ENCODE data around the gene PRAMEF12.

Gene PRAMEF12

DNA sequence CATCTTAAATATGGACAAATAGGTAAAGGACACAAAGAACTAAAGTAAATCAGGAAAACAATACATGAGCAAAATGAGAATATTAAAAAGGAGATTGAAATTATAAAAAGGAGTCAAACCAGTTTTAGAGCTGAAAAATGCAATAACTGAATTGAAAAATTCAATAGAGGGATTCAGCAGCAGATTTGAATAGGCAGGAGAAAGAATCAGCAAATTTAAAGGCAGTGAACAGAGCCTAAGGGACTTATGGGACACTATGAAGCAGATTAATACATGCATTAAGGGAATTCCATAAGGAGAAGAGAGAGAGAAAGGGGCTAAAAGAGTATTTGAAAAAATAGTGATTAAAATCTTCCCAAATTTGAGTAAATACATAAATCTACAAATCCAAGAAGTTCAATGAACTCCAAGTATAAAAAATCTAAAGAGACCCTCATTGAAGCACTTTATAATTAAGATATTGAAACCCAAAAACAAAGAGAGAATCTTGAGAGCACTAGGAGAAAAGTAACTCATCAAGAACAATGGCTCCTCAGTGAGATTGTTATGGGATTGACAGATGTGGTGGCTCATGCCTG lies 24.7 kb upstream of the PRAMEF12 start:
- no peak for ATAC-seq
- TF ChIP-seq OSR1 (CRISPR knock-in tag; IDR thresholded peaks at IDR 0.05) (no peak), ZFP3 (CRISPR knock-in tag; IDR thresholded peaks at IDR 0.05) (no peak), ESRRG (CRISPR knock-in tag; IDR thresholded peaks at IDR 0.05) (no peak), ZNF70 (CRISPR knock-in tag; IDR thresholded peaks at IDR 0.05) (no peak), CREB5 (CRISPR knock-in tag; IDR thresholded peaks at IDR 0.05; ENCODE audit: low read depth) (no peak), ISL1 (CRISPR knock-in tag; IDR thresholded peaks at IDR 0.05) (no peak), TCF4 (CRISPR knock-in tag; IDR thresholded peaks at IDR 0.05; ENCODE audit: borderline replicate concordance) (no peak), PPARA (CRISPR knock-in tag; IDR thresholded peaks at IDR 0.05; ENCODE audit: borderline replicate concordance) (no peak), GLIS3 (CRISPR knock-in tag; IDR thresholded peaks at IDR 0.05) (no peak), CSDC2 (CRISPR knock-in tag; IDR thresholded peaks at IDR 0.05) (no peak)
- TF ChIP-seq, protein P1, sequence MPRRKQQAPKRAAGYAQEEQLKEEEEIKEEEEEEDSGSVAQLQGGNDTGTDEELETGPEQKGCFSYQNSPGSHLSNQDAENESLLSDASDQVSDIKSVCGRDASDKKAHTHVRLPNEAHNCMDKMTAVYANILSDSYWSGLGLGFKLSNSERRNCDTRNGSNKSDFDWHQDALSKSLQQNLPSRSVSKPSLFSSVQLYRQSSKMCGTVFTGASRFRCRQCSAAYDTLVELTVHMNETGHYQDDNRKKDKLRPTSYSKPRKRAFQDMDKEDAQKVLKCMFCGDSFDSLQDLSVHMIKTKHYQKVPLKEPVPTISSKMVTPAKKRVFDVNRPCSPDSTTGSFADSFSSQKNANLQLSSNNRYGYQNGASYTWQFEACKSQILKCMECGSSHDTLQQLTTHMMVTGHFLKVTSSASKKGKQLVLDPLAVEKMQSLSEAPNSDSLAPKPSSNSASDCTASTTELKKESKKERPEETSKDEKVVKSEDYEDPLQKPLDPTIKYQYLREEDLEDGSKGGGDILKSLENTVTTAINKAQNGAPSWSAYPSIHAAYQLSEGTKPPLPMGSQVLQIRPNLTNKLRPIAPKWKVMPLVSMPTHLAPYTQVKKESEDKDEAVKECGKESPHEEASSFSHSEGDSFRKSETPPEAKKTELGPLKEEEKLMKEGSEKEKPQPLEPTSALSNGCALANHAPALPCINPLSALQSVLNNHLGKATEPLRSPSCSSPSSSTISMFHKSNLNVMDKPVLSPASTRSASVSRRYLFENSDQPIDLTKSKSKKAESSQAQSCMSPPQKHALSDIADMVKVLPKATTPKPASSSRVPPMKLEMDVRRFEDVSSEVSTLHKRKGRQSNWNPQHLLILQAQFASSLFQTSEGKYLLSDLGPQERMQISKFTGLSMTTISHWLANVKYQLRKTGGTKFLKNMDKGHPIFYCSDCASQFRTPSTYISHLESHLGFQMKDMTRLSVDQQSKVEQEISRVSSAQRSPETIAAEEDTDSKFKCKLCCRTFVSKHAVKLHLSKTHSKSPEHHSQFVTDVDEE (CRISPR knock-in tag; IDR thresholded peaks at IDR 0.05), result no peak

GRCh38 chr1:12754738-12755137 lies 18.8 kb upstream of the PRAMEF12 start:
- no peak for TF ChIP-seq ZNF565 (CRISPR knock-in tag; conservative IDR thresholded peaks at IDR 0.05; ENCODE audit: low read depth)
- TF ChIP-seq TOX (CRISPR knock-in tag; IDR thresholded peaks at IDR 0.05; ENCODE audit: borderline replicate concordance), result no peak
- TF ChIP-seq PPARA (CRISPR knock-in tag; IDR thresholded peaks at IDR 0.05; ENCODE audit: borderline replicate concordance), result no peak
- no peak for TF ChIP-seq PATZ1 (CRISPR knock-in tag; IDR thresholded peaks at IDR 0.05; ENCODE audit: borderline replicate concordance)
- TF ChIP-seq ESRRG (CRISPR knock-in tag; IDR thresholded peaks at IDR 0.05), result no peak
- TF ChIP-seq ZNF70 (CRISPR knock-in tag; IDR thresholded peaks at IDR 0.05), result no peak
- no peak for TF ChIP-seq ZNF8 (CRISPR knock-in tag; IDR thresholded peaks at IDR 0.05)
- TF ChIP-seq, protein P2, sequence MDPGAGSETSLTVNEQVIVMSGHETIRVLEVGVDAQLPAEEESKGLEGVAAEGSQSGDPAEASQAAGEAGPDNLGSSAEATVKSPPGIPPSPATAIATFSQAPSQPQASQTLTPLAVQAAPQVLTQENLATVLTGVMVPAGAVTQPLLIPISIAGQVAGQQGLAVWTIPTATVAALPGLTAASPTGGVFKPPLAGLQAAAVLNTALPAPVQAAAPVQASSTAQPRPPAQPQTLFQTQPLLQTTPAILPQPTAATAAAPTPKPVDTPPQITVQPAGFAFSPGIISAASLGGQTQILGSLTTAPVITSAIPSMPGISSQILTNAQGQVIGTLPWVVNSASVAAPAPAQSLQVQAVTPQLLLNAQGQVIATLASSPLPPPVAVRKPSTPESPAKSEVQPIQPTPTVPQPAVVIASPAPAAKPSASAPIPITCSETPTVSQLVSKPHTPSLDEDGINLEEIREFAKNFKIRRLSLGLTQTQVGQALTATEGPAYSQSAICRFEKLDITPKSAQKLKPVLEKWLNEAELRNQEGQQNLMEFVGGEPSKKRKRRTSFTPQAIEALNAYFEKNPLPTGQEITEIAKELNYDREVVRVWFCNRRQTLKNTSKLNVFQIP (CRISPR knock-in tag; IDR thresholded peaks at IDR 0.05; ENCODE audit: borderline replicate concordance, low read depth), result no peak
- no peak for TF ChIP-seq ISL1 (CRISPR knock-in tag; IDR thresholded peaks at IDR 0.05)
- no peak for TF ChIP-seq GLIS3 (CRISPR knock-in tag; IDR thresholded peaks at IDR 0.05)
- no peak for TF ChIP-seq ZFP30 (CRISPR knock-in tag; IDR thresholded peaks at IDR 0.05)
- ATAC-seq, result no peak

DNA sequence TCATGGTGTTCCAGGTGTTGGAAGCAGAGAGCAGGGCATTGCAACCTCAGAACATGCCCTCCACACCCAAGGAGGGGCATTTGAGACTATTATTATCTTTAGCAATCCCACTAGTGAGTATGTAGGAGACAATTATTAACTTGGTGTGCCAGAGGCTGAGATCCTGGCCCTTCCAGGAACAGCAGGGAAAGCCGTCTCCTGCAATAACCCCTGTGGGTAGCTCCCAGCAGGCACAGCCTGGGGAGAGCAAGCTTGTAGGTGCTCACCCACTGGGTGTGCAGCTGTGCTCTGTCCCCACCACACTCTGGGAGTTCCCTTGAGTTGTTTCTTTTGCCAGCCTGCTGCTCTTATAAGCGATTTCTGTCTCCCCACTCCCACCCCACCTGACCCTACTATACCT lies 17.3 kb upstream of the PRAMEF12 start:
- no peak for ATAC-seq
- TF ChIP-seq ZFP3 (CRISPR knock-in tag; IDR thresholded peaks at IDR 0.05) (no peak), BACH2 (CRISPR knock-in tag; IDR thresholded peaks at IDR 0.05; ENCODE audit: borderline replicate concordance) (no peak), SNAI2 (CRISPR knock-in tag; IDR thresholded peaks at IDR 0.05) (no peak), TCF4 (CRISPR knock-in tag; IDR thresholded peaks at IDR 0.05; ENCODE audit: borderline replicate concordance) (no peak), GLIS3 (CRISPR knock-in tag; IDR thresholded peaks at IDR 0.05) (no peak), CREB5 (CRISPR knock-in tag; IDR thresholded peaks at IDR 0.05; ENCODE audit: low read depth) (no peak), TOX (CRISPR knock-in tag; IDR thresholded peaks at IDR 0.05; ENCODE audit: borderline replicate concordance) (no peak), OSR1 (CRISPR knock-in tag; IDR thresholded peaks at IDR 0.05) (no peak), ZNF70 (CRISPR knock-in tag; IDR thresholded peaks at IDR 0.05) (no peak), ZC3H10 (CRISPR knock-in tag; IDR thresholded peaks at IDR 0.05) (no peak), RARB (CRISPR knock-in tag; IDR thresholded peaks at IDR 0.05) (no peak), ZNF565 (CRISPR knock-in tag; conservative IDR thresholded peaks at IDR 0.05; ENCODE audit: low read depth) (no peak), ESRRG (CRISPR knock-in tag; IDR thresholded peaks at IDR 0.05) (no peak), PATZ1 (CRISPR knock-in tag; IDR thresholded peaks at IDR 0.05; ENCODE audit: borderline replicate concordance) (no peak)
- TF ChIP-seq, protein P3, sequence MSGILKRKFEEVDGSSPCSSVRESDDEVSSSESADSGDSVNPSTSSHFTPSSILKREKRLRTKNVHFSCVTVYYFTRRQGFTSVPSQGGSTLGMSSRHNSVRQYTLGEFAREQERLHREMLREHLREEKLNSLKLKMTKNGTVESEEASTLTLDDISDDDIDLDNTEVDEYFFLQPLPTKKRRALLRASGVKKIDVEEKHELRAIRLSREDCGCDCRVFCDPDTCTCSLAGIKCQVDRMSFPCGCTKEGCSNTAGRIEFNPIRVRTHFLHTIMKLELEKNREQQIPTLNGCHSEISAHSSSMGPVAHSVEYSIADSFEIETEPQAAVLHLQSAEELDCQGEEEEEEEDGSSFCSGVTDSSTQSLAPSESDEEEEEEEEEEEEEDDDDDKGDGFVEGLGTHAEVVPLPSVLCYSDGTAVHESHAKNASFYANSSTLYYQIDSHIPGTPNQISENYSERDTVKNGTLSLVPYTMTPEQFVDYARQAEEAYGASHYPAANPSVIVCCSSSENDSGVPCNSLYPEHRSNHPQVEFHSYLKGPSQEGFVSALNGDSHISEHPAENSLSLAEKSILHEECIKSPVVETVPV (CRISPR knock-in tag; IDR thresholded peaks at IDR 0.05), result no peak
- TF ChIP-seq, protein P2 (CRISPR knock-in tag; IDR thresholded peaks at IDR 0.05; ENCODE audit: borderline replicate concordance, low read depth), result no peak

All from SK-N-SH treated with all-trans-retinoic acid at 6 μM for 48 hours (cell line).